Pulmonary artery endothelial cell (primary cell): ENCODE data around the gene ABHD4. TPM values are rescaled to one million over a fixed set of nuclear protein-coding genes. Genes with fewer than 3 reads are reported as not detected.
"Not testable (repeated sequence)": the region's sequence is repeated elsewhere in the genome, so short reads cannot be mapped to it uniquely, and the experiment has no call there.

Experiments used
- DNase-seq: peaks from one replicate; pipeline ENCODE4 v3.0.0-alpha.2; 2011; ENCODE audit warnings: low read depth, low spot score
- total RNA-seq: library from RNA; depleted of rRNA; stranded (reverse); fragments of >200 nt; gene quantifications from 2 replicates; pipeline ENCODE4 v1.2.3, GENCODE V29; 2014

ABHD4 gene
- total RNA-seq, 1 donor from 2014 or later = 6.7 TPM

DNA sequence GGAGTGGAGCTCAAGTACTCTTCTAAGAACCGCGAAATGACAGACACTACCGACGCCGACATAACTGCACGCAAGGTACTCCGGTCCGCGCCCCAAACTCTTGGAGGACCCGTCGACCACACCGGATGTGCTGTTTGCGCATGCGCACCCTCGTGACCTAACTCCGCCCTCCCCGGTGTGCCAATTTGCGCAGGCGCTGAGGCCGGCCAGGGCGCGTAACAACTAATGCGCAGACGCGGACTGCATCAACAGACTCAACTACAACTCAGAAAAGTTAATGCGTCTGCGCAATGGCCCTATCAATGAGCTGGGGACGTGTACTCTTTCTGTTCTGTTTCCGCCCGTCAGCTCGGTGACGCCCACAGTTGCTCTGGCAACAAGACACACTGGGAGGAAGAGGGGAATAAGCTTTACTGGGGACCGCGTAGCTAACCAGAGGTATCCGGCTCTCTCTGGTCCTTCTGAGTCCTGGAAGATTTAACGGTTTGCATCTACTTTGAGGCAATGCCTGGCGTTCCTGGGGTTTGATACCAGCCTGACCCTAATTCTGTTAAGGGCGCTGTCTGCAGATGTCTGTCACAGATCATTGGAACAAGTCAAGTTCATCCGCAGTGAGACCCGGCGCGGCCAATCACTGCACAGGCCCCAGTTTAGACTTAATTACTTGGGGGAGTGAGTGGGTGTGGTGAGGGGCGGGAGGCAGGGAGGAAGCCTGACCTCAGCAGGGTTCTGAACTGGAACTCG, 8.8 kb upstream of the ABHD4 start, which contains the start of gene DAD1:
Gene DAD1, minus strand, starts transcription at position 129 of the 744 bp plus-strand sequence. Its CDS starts 67 bp downstream, at position 62.
- DNase-seq = peak; percentile 98

DNA sequence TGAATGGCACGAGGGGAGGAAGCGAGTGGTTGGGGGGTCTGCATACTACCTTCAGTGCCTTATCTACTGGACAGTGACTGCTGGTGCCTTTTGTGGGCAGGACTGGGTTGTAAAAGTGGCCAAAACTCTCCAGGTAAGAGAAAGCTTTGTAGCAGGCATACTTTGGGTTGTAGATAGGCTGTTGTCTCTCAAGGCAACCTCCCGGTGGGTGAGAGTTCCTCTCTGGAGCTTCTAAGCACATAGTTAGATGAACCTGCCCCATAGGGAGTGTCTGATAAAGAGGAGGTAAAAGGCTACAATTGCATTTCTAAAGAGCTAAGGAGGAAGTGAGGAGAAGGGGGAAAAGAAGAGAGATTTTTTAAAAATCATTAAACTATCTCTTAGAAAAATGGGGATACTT, 4.9 kb upstream of the ABHD4 start:
- DNase-seq = no peak

DNA sequence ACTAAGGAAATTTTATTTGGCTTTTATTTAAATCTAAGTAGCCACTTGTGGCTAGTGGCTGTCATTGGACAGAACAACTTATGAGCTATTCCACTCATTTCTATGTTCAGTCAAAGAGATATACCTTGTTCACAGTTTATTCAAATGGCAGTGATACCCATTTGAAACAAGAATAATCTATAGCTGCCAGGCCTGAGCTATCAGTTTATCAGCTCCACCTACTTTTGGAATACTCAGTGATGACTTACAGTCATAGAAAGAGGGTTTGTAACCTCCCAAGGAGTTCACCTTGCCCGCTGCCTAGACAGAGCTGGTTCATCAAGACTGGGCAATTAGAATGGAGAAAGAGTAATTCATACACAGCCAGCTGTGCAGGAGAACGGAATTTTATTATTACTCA, 4.5 kb upstream of the ABHD4 start:
- no peak for DNase-seq

DNA sequence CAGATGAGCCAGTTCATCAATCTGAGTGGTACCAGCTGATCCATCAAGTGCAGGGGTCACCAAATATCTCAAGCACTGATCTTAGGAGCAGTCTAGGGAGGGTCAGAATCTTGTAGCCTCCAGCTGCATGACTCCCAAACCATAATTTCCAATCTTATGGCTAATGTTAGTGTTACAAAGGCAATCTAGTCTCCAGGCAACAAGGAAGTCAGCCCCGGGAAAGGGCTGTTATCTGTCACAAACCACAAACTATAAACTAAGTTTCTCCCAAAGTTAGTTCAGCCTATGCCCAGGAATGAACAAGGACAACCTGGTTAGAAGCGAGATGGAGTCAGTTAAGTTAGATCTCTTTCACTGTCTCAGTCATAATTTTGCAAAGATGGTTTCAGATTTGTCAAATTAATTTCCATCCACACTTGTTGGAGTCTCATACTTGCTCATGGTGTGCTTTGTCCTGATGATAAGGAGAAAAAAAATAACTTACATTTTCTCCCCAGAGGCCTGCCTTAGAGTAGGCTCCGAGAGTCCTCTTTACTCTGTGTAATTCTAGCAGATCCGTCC, 3.9 kb upstream of the ABHD4 start:
- DNase-seq = no peak

DNA sequence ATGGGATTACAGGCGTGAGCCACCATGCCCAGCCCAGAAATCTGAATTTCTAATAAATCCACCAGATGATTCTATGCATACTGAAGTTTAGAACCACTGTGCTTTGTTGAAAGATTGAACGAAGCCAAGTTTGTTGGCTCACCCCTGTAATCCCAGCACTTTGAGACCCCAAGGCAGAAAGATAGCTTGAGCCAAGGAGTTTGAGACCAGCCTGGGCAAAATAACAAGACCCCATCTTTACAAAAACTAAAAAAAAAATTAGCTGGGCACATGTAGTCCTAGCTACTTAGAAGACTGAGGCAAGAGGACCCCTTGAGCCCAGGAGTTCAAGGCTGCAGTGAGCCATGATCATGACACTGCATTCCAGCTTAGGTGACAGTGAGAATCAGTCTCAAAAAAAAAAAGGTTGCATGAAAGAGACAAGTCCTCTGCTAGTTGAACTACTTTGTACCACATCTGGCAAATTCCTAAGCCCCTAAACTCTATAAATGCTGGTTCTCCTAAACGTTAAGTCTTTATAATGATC, 1.7 kb upstream of the ABHD4 start:
- no peak for DNase-seq

DNA sequence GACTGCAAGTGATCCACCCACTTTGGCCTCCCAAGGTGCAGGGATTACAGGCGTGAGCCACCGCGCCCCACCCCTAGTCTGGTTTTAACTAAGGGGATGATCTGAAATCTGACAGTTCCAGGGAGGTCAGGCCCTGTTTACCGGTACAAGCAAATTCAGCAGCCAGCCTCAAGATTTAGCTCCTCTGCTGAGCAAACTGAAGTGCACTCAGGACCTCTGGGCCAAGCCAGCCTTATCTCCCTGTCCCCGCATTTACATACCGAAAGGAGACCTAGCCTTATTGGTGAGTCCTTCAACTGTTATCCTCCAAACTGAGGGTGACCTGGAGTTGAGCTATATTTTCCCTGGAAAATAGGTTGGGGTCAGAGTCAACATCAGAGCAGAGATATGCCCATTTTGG, 835 bp upstream of the ABHD4 start:
- DNase-seq = no peak

DNA sequence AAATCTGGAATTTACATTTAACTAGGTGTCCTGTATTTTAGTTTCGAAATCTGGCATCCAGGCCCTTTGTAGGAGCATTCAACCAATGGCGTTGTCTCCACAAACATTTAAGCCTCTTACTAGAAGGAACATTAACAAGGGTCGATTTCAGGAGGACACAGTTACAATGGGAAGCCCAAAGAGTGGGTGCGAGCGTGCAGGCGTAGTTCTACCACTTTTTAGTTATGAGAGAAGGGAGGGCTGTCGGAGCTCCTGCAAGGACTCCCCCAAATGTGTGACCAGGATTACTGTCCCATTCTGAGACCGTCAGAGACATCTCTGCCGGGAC, 365 bp upstream of the ABHD4 start:
- no peak for DNase-seq

DNA sequence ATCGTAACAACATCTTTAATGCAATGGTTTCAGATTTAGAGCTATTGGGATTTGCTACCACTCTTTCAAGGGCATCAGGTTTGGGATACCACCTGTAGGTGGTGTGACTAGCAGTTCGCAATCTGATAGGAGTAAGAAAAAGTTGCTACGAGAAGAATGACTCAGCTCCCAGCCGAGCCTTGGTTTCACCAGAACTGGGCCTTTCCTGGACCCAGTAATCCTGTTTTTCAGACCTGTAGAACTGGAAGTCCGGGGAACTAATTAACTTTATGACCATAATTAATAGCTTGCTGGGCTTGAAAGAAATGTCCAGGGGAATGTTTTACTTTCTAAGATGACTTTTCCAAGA, 770 bp downstream of the ABHD4 start:
- peak; percentile 26 for DNase-seq

DNA sequence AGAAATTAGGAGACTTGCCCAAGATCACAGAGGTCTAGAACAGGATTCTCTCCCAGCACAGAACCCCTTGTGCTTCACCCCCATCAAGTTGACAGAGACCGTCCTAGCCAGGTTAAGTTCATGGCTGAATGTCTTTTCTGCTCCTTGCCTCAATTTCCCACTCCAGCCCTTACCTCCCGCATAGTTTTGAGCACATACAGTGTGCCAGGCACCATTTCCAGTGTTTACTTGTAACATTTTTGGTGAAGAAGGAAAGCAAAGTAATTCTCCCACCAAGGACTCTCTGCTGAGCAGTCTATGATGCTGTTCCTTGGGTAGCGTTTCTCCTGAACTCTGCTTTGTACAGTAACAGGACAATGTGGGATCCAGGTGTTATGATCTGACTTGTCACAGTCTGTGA, 1.2 kb downstream of the ABHD4 start:
- no peak for DNase-seq

DNA sequence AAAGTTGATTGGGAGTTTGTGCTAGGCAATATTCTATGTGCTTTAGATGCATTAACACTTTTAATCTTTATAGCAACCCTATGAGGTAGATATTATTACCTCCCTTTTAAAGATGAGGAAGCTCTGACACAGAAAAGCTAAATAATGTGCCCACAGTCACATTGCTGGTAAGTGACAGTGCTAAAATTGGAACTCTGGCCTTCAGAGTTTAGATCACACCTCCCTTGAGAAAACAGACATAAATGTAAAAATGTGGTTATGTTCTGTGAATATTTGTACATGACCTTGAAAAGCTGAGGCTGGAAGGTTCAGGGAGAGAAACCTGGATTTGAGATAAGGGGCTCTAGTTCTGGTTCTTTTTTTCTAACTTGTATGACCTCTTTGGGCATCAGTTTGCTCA, 1.9 kb downstream of the ABHD4 start:
- no peak for DNase-seq

DNA sequence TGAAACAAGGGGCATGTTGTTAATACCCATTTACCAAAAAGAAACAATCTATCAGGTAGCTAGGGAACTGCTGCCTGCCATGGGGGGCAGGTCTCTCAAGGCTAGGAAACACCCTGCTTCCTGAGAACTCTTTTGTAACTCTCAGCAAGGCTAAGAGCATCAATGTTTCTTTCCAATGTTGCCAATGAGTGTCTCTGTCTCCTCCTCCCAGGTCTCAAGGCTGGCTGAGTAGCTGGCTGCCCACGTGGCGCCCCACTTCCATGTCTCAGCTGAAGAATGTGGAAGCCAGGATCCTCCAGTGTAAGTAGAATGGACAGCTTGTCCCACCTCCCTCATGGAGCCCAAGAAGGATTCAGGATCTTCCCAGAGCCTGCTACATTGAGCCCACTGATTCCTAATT, 3.4 kb downstream of the ABHD4 start:
- no peak for DNase-seq

DNA sequence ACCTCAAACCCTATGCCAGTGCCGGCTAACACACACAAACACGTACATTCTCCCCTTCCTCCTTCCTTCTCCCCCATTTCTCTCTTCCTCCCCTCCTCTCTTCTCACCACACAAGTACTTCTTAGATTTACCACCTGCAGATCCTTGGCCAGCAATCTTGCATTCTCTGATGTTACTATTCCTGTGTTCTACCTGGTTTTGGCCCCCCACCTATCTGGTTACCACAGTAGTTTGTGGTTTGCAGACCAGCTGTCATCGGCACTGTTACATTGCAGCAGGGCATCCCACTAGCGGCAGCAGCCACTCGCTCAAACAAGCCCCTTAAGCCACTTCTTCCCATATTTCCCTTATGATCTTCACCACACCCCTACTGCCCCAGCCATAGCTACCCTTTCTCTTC, 3.9 kb downstream of the ABHD4 start:
- no peak for DNase-seq

DNA sequence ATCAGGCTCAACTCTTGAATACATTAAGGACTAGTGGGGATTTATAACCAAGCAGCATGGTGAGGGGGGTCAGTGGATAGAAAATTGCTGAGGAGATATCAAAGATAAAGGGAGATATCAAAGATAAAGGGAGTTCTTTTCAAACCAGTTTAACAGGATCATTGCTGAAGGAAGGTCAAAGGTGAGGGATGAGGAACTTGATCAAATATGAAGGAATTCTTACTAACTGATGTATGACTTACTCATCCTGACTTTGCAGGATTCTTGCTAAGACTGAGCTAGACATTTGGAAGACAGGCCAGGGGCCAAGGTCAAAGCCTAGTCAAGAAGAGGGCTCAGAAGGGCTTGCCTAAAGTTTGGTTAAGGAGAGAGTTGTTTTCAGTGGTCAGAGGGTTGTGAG, 4.8 kb downstream of the ABHD4 start:
- DNase-seq = no peak

DNA sequence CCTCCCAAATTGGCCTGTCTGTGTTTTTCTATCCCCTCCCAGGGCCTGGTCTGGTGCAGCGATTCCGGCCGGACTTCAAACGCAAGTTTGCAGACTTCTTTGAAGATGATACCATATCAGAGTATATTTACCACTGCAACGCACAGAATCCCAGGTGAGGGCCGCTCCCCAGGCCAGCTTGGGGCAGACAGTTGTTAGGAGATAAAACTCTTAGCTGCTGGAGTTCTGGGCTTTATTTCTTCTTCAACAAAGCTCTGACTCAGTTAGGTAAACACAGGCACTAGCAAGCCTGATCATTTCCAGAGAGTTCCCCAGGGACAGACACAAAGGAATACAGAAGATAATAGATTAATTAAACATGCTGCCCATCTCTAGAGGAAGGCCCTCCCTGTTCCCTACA, 8.3 kb downstream of the ABHD4 start:
- no peak for DNase-seq

DNA sequence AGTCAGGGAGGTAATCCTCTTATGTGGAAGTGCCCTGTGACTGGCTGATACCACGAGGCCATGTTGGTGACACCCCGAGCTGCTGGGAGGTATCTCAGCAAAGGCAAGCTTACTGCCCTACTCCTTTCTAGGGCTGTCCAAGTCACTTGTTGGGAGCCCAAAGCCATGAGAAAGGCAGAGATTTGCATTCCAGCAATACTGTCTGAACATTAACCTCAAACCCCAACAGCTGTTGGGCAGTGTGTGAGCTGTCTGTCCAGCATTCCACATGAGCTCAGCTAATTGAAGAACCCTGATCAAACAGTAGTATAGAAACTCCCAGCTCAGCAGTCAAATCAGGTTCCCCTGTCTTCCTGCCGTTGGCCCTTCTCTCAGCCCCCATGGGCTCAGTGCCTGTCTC, 9.2 kb downstream of the ABHD4 start:
- no peak for DNase-seq

DNA sequence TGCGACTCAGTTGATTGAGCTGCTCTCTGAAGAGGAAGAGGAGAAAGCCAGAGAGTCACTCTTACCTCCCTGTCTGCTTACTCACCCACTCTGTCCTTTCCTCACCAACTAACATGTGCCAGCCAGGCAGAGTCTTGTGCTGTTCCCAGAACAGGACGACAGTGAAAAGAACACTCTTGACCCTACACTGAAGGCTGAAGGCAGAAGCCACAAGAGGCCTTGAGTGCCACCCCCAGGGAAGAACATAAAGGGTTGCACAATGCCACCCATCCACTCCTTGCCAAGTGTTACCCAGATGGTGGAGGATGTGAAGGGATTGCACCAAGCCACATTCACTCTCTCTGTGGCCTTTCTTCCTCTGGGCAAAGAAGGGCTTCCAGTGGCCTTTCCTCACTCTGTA, 12.8 kb downstream of the ABHD4 start:
- no peak for DNase-seq

DNA sequence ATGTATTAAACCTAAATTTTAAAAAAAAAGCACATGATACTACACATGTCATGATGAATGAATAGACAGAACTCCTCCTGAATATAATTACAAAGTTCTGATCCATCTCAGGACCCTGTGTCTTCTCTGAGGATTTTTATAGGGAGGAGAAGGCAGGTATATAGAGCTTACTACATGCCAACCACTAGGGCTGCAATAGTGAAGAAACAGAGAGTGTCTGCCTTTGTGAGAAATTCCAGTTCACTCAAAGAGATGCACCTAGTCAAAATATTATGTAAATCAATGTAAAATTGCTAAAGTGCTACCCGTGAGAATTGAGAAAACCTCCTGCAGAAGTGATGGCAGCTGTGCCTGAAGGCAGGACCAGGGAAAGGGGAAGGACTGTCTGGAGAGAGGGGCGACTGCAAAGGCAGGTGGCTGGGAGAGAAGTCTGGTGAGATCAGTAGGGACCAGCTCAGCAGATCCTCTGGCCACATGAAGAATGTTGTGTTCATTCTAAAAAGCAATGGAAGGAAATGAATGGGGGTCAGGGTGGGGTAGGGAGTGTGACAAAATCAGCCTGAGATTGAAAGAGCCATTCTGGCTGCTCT, 15.1 kb downstream of the ABHD4 start:
- DNase-seq = no peak

DNA sequence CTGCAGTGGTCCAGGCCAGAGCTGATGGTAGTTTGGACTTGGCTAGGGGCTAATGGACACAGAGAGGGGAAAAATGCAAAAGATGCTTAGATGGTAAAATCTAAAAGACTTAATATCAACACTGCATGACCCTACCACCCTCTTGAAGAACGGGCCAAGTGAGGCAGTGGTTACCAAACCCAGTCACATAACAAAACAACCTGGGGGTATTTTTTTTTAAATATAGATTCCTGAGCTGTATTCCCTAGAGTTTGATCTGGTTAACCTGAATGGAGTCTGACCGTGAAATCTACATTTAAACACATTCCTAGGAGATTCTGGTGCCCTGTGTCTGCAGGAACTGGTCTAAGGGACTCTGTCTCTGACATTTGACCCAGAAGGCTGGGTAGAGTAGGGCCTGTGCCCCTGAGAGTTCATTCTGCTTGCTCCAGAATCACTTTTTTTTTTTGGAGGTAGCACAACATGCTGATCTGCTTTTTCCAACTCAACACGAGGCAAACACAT, 15.7 kb downstream of the ABHD4 start:
- no peak for DNase-seq

DNA sequence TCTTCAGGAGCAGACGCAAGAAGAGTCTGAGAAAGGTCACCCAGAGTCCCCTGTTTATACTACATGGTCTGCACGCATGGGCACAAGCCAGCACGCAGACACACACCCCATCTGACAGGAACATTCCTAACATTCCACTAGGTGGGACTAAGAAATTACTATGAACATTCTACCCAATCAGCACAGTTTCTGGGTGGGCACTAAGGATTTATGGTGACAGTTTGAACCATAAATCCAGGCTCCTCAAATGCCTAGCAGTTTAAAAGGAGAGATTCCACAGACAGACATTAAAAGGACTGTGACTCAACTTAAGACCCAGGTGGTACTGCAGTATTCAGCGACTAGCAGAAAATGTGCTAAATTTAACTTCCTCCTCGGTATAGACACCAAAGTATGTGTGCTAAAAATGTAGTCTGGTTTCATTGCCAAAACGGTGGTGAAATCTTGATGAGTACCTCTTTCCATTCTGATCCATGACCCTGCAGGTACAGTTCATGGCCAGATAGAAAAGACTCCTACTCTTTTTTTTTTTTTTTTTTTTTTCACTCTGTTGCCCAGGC, 16.2 kb downstream of the ABHD4 start:
- peak; percentile 93 for DNase-seq

DNA sequence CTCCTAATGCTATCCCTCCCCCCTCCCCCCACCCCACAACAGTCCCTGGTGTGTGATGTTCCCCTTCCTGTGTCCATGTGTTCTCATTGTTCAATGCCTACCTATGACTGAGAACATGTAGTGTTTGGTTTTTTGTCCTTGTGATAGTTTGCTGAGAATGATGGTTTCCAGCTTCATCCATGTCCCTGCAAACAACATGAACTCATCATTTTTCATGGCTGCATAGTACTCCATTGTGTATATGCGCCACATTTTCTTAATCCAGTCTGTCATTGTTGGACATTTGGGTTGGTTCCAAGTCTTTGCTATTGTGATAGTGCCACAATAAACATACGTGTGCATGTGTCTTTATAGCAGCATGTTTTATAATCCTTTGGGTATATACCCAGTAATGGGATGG, 17.7 kb downstream of the ABHD4 start:
- not testable (repeated sequence) for DNase-seq

DNA sequence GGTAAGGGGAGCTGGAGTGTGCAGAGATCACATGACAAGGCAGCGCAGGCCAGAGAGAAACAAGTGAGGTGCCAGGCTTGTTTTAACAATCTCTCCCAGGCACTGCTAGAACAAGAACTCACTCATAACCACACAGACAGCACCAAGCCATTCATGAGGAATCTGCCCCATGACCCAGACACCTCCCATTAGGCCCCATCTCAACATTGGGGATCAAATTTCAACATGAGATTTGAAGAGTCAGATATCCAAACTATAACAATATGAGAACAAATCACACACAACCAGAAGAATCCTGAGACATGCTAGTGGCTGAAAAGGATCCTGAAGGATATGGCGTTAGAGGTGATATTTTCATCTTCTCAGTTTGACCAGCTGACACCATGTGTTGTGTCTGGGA, 24.2 kb downstream of the ABHD4 start:
- DNase-seq = no peak

DNA sequence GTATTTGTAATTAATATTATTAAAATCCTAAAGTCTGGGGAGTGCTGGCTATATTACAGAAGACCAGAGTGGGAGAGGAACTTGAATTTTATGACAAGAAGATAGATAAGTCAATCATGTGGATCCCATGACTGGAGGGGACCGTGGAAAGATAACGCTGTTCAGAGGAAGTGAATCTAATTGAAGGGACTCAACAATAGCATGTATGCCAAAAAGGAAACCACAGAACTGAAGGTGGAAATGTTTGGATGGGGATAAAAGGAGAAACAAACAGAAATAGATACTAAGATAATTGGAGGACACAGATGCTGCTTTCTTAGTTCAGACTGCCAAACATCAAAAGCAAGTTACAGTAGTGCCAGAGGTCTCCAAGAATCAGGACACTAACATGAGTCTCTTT, 24.9 kb downstream of the ABHD4 start:
- no peak for DNase-seq

DNA sequence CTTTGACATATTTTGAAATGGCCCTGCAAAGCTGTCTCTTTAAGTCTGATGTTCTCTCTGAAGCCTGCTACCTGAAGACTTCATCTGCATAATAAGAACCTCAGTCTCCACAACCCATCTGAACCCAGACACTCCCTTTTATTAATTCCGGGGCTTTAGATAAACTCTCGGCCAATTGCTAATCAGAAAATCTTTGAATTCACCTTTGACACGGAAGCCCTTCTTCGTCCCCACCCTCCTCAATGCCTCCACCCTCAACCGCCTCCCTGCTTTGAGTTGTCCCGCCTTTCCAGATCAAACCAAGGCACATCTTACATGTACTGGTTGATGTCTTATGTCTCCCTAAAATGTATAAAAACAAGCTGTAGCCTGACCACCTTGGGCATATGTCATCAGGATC, 28.5 kb downstream of the ABHD4 start:
- no peak for DNase-seq
